ENCODE measurements around the gene SLC16A1. TPM values are rescaled to one million over a fixed set of nuclear protein-coding genes. Genes with fewer than 3 reads are reported as not detected.

SLC16A1 gene
- total RNA-seq, 1 experiment from 2014 or later: 328 TPM

GRCh38 chr1:112870887-112871646, 84.9 kb downstream of the SLC16A1 start:
- Mint-ChIP-seq H3K36me3 (peaks cover 4% of the 10 kb centered on the region; the same call in 1 of the 2 replicates), H3K4me1 (peaks cover 44% of the 10 kb centered on the region), H3K27me3 (ENCODE audit: low read depth) (no peaks in the 10 kb centered on the region), H3K9me3 (peaks cover 1% of the 10 kb centered on the region), H3K4me3 (no peak overlapping the region), H3K27ac (no peak overlapping the region)
- POLR2A ChIA-PET: no interaction called here
- ATAC-seq (no peak), DNase-seq (ENCODE audit: low spot score) (no peak)
- CTCF ChIA-PET: interaction anchor here (0.6 to 2.0 kb wide), 4 partner anchors 10 to 202 kb away, joined by 3 to 7 read pairs (median 6); partner anchors contain the start of genes LRIG2 and PPM1J
- TF ChIP-seq NR1H2 (CRISPR knock-in tag; IDR thresholded peaks at IDR 0.05) (no peak), E2F4 (CRISPR knock-in tag; IDR thresholded peaks at IDR 0.05; ENCODE audit: borderline replicate concordance, low read depth) (no peak), ZNF423 (CRISPR knock-in tag; IDR thresholded peaks at IDR 0.05) (no peak), ZNF416 (CRISPR knock-in tag; IDR thresholded peaks at IDR 0.05) (no peak), NFYB (CRISPR knock-in tag; conservative IDR thresholded peaks at IDR 0.05; ENCODE audit: low read depth) (no peak), FOXP1 (CRISPR knock-in tag; IDR thresholded peaks at IDR 0.05; ENCODE audit: borderline replicate concordance) (no peak), ETV6 (CRISPR knock-in tag; IDR thresholded peaks at IDR 0.05) (no peak), ZNF281 (CRISPR knock-in tag; IDR thresholded peaks at IDR 0.05) (no peak), ZNF263 (CRISPR knock-in tag; IDR thresholded peaks at IDR 0.05; ENCODE audit: low read depth) (no peak), ZNF425 (CRISPR knock-in tag; conservative IDR thresholded peaks at IDR 0.05) (no peak), ZNF232 (CRISPR knock-in tag; IDR thresholded peaks at IDR 0.05) (no peak)
- TF ChIP-seq, protein P1, sequence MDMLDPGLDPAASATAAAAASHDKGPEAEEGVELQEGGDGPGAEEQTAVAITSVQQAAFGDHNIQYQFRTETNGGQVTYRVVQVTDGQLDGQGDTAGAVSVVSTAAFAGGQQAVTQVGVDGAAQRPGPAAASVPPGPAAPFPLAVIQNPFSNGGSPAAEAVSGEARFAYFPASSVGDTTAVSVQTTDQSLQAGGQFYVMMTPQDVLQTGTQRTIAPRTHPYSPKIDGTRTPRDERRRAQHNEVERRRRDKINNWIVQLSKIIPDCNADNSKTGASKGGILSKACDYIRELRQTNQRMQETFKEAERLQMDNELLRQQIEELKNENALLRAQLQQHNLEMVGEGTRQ (CRISPR knock-in tag; IDR thresholded peaks at IDR 0.05): no peak
- TF ChIP-seq, protein P2, sequence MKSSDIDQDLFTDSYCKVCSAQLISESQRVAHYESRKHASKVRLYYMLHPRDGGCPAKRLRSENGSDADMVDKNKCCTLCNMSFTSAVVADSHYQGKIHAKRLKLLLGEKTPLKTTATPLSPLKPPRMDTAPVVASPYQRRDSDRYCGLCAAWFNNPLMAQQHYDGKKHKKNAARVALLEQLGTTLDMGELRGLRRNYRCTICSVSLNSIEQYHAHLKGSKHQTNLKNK (CRISPR knock-in tag; IDR thresholded peaks at IDR 0.05): no peak
- TF ChIP-seq, protein P3, sequence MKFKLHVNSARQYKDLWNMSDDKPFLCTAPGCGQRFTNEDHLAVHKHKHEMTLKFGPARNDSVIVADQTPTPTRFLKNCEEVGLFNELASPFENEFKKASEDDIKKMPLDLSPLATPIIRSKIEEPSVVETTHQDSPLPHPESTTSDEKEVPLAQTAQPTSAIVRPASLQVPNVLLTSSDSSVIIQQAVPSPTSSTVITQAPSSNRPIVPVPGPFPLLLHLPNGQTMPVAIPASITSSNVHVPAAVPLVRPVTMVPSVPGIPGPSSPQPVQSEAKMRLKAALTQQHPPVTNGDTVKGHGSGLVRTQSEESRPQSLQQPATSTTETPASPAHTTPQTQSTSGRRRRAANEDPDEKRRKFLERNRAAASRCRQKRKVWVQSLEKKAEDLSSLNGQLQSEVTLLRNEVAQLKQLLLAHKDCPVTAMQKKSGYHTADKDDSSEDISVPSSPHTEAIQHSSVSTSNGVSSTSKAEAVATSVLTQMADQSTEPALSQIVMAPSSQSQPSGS (CRISPR knock-in tag; IDR thresholded peaks at IDR 0.05; ENCODE audit: borderline replicate concordance, low read depth): no peak
- TF ChIP-seq, protein P4, sequence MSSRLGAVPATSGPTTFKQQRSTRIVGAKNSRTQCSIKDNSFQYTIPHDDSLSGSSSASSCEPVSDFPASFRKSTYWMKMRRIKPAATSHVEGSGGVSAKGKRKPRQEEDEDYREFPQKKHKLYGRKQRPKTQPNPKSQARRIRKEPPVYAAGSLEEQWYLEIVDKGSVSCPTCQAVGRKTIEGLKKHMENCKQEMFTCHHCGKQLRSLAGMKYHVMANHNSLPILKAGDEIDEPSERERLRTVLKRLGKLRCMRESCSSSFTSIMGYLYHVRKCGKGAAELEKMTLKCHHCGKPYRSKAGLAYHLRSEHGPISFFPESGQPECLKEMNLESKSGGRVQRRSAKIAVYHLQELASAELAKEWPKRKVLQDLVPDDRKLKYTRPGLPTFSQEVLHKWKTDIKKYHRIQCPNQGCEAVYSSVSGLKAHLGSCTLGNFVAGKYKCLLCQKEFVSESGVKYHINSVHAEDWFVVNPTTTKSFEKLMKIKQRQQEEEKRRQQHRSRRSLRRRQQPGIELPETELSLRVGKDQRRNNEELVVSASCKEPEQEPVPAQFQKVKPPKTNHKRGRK (CRISPR knock-in tag; IDR thresholded peaks at IDR 0.05; ENCODE audit: borderline replicate concordance): no peak
